Endothelial cell (in vitro differentiated cells): Measurements from ENCODE around the gene CENPN. TPM values are rescaled to one million over a fixed set of nuclear protein-coding genes. Genes with fewer than 3 reads are reported as not detected.

Source experiments
- DNase-seq: peaks from one replicate; pipeline ENCODE4 v3.0.0; 2021; ENCODE audit warnings: low spot score
- H3K27ac Mint-ChIP-seq: one replicate; pipeline ENCODE4 v1.8.0; 2021; ENCODE audit warnings: mixed read lengths, inconsistent platforms; ENCODE audit not compliant: unreplicated experiment
- H3K27me3 Mint-ChIP-seq: one replicate; pipeline ENCODE4 v1.8.0; 2021; ENCODE audit warnings: mild to moderate bottlenecking, moderate library complexity, mixed read lengths, inconsistent platforms; ENCODE audit not compliant: unreplicated experiment
- H3K36me3 Mint-ChIP-seq: one replicate; pipeline ENCODE4 v1.8.0; 2021; ENCODE audit warnings: mild to moderate bottlenecking, low read depth, mixed read lengths, inconsistent platforms; ENCODE audit not compliant: unreplicated experiment
- H3K4me1 Mint-ChIP-seq: one replicate; pipeline ENCODE4 v1.8.0; 2021; ENCODE audit warnings: mild to moderate bottlenecking, mixed read lengths, inconsistent platforms; ENCODE audit not compliant: unreplicated experiment
- H3K4me3 Mint-ChIP-seq: one replicate; pipeline ENCODE4 v1.8.0; 2021; ENCODE audit warnings: mild to moderate bottlenecking, mixed read lengths, inconsistent platforms; ENCODE audit not compliant: unreplicated experiment
- H3K9me3 Mint-ChIP-seq: one replicate; pipeline ENCODE4 v1.8.0; 2021; ENCODE audit warnings: mixed read lengths, inconsistent platforms; ENCODE audit not compliant: unreplicated experiment
- CTCF ChIP-seq: fragments of 200-600 bp; sonication (generic); IDR thresholded peaks from one replicate; pipeline ENCODE4 v1.5.0; 2021; ENCODE audit warnings: antibody characterized with exemption; ENCODE audit not compliant: unreplicated experiment
- total RNA-seq: library from RNA; stranded (reverse); fragmentation: NEBNext Ultra II Directional; extraction: Animal tissue kit (Norgen Biotek cat#: 25700); gene quantifications from one replicate; pipeline ENCODE4 v1.2.1, GENCODE V29; 2021; ENCODE audit not compliant: unreplicated experiment

CENPN gene
- total RNA-seq, 1 donor from 2014 or later, result 17.0 TPM

- TF ChIP-seq CTCF, result no peak
- H3K27me3 Mint-ChIP-seq, result no peaks in the 10 kb centered on the region
- peaks cover 6% of the 10 kb centered on the region for H3K9me3 Mint-ChIP-seq
- H3K27ac Mint-ChIP-seq, result no peak overlapping the region
- H3K36me3 Mint-ChIP-seq, result peaks cover 3% of the 10 kb centered on the region
- no peak for DNase-seq
- H3K4me3 Mint-ChIP-seq, result no peak overlapping the region
- H3K4me1 Mint-ChIP-seq, result peaks cover 5% of the 10 kb centered on the region
These were observed 6.1 kb upstream of the CENPN start for GRCh38 chr16:81000873-81001272.

GRCh38 chr16:81001330-81001729 is 5.7 kb upstream of the CENPN start:
- TF ChIP-seq CTCF, result no peak
- H3K4me1 Mint-ChIP-seq, result peaks cover 5% of the 10 kb centered on the region
- H3K9me3 Mint-ChIP-seq, result peaks cover 6% of the 10 kb centered on the region
- no peak overlapping the region for H3K4me3 Mint-ChIP-seq
- no peak for DNase-seq
- H3K27ac Mint-ChIP-seq, result no peak overlapping the region
- H3K27me3 Mint-ChIP-seq, result no peaks in the 10 kb centered on the region
- H3K36me3 Mint-ChIP-seq, result peaks cover 3% of the 10 kb centered on the region

GRCh38 chr16:81003064-81003463 is 4.0 kb upstream of the CENPN start:
- peaks cover 6% of the 10 kb centered on the region for H3K9me3 Mint-ChIP-seq
- H3K4me1 Mint-ChIP-seq, result peaks cover 8% of the 10 kb centered on the region
- peaks cover 3% of the 10 kb centered on the region for H3K27me3 Mint-ChIP-seq
- H3K27ac Mint-ChIP-seq, result no peak overlapping the region
- H3K4me3 Mint-ChIP-seq, result no peak overlapping the region
- no peak for TF ChIP-seq CTCF
- DNase-seq, result no peak
- peaks cover 6% of the 10 kb centered on the region for H3K36me3 Mint-ChIP-seq

GRCh38 chr16:81003610-81004460 is 3.2 kb upstream of the CENPN start:
- TF ChIP-seq CTCF, result no peak
- peaks cover 6% of the 10 kb centered on the region for H3K9me3 Mint-ChIP-seq
- DNase-seq, result no peak
- H3K4me3 Mint-ChIP-seq, result no peak overlapping the region
- H3K4me1 Mint-ChIP-seq, result peaks cover 15% of the 10 kb centered on the region
- peaks cover 6% of the 10 kb centered on the region for H3K36me3 Mint-ChIP-seq
- no peak overlapping the region for H3K27ac Mint-ChIP-seq
- peaks cover 3% of the 10 kb centered on the region for H3K27me3 Mint-ChIP-seq

- Mint-ChIP-seq H3K4me3 (peak overlapping the region; percentile 56), H3K27me3 (peaks cover 3% of the 10 kb centered on the region), H3K9me3 (no peaks in the 10 kb centered on the region), H3K36me3 (peaks cover 3% of the 10 kb centered on the region), H3K4me1 (peaks cover 15% of the 10 kb centered on the region), H3K27ac (no peak overlapping the region)
- peak; percentile 25 for DNase-seq
- peak; percentile 81 for TF ChIP-seq CTCF
These were observed 2.2 kb upstream of the CENPN start for GRCh38 chr16:81004646-81005353.
